GM23338 (cell line): ENCODE results near the gene PUS7.

Experiments
- CREB1 ChIP-seq: fragments of 250-450 bp; sonication (Bioruptor Pico); IDR thresholded peaks from 2 replicates; pipeline ENCODE4 v1.5.0; 2020; ENCODE audit warnings: low read depth, mild to moderate bottlenecking, moderate library complexity
- ETS1 ChIP-seq: IDR thresholded peaks from 2 replicates; pipeline ENCODE4 v1.6.1; 2016; ENCODE audit warnings: antibody characterized with exemption
- EZH2 ChIP-seq: fragments of 200-600 bp; sonication (generic); IDR thresholded peaks from one replicate; pipeline ENCODE4 v1.8.0; 2017; ENCODE audit warnings: antibody characterized with exemption, mild to moderate bottlenecking, low read depth; ENCODE audit not compliant: unreplicated experiment
- EZH2phosphoT487 ChIP-seq: fragments of 200-600 bp; sonication (generic); IDR thresholded peaks from one replicate; pipeline ENCODE4 v1.8.1; 2018; ENCODE audit warnings: antibody characterized with exemption; ENCODE audit not compliant: unreplicated experiment
- POLR2AphosphoS5 ChIP-seq: IDR thresholded peaks from 2 replicates; pipeline ENCODE4 v1.6.1; 2016; ENCODE audit warnings: antibody characterized with exemption, low read depth
- TF ChIP-seq, protein P1 (sequence below), 2 experiments: fragments of 200-600 bp in 1 of 2; sonication (generic) in 1 of 2; conservative IDR thresholded peaks; 2 replicates each; pipeline versions ENCODE4 v1.5.1 to v1.6.1; 2016 to 2017; ENCODE audit warnings: antibody characterized with exemption in 2 of 2, low read depth in 2 of 2, mild to moderate bottlenecking in 2 of 2, moderate library complexity in 1 of 2

DNA sequence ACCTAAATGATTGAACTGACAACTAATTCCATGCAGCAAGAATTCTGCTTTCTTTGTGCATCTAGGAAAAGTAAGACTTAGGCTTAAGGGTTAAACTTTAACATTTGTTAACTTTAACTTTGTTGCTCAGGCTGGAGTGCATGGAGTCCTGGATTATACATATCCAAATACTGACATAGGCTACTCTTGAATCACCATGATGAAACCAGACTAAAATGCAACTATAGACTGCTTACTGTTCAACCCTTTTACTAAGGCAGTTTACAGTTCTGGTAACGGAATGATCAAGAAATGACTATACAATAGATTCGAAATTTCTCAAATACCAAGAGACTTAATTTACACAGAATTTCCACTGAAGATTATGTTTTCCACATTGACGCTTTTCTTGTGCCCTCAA is 52.0 kb downstream of the PUS7 start:
- TF ChIP-seq, protein P1, sequence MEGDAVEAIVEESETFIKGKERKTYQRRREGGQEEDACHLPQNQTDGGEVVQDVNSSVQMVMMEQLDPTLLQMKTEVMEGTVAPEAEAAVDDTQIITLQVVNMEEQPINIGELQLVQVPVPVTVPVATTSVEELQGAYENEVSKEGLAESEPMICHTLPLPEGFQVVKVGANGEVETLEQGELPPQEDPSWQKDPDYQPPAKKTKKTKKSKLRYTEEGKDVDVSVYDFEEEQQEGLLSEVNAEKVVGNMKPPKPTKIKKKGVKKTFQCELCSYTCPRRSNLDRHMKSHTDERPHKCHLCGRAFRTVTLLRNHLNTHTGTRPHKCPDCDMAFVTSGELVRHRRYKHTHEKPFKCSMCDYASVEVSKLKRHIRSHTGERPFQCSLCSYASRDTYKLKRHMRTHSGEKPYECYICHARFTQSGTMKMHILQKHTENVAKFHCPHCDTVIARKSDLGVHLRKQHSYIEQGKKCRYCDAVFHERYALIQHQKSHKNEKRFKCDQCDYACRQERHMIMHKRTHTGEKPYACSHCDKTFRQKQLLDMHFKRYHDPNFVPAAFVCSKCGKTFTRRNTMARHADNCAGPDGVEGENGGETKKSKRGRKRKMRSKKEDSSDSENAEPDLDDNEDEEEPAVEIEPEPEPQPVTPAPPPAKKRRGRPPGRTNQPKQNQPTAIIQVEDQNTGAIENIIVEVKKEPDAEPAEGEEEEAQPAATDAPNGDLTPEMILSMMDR (conservative IDR thresholded peaks at IDR 0.05; ENCODE audit: low read depth in 2 of 2): no peak
- TF ChIP-seq EZH2 (no peak), EZH2phosphoT487 (no peak), ETS1 (no peak), POLR2AphosphoS5 (no peak), CREB1 (no peak)
